Mammary epithelial cell (primary cell): Measurements from ENCODE around the gene HOXC6.

Source experiments
- EZH2 ChIP-seq: IDR thresholded peaks from 2 replicates; pipeline ENCODE4 v1.6.1; 2012; ENCODE audit warnings: low read length, inconsistent platforms, borderline replicate concordance
- TF ChIP-seq, protein P1 (sequence below), 2 donors: IDR thresholded peaks in 1 of 2; conservative IDR thresholded peaks in 1 of 2; 2 replicates each; pipeline ENCODE4 v1.5.1; 2011 to 2012; ENCODE audit warnings: inconsistent platforms in 2 of 2, low read length in 2 of 2, mild to moderate bottlenecking in 2 of 2, control low read depth in 1 of 2, low read depth in 1 of 2; ENCODE audit not compliant: insufficient read depth in 1 of 2; ENCODE audit errors: extremely low read depth in 1 of 2

GRCh38 chr12:54028314-54029201 is at the start of gene HOXC6:
- TF ChIP-seq, protein P1, sequence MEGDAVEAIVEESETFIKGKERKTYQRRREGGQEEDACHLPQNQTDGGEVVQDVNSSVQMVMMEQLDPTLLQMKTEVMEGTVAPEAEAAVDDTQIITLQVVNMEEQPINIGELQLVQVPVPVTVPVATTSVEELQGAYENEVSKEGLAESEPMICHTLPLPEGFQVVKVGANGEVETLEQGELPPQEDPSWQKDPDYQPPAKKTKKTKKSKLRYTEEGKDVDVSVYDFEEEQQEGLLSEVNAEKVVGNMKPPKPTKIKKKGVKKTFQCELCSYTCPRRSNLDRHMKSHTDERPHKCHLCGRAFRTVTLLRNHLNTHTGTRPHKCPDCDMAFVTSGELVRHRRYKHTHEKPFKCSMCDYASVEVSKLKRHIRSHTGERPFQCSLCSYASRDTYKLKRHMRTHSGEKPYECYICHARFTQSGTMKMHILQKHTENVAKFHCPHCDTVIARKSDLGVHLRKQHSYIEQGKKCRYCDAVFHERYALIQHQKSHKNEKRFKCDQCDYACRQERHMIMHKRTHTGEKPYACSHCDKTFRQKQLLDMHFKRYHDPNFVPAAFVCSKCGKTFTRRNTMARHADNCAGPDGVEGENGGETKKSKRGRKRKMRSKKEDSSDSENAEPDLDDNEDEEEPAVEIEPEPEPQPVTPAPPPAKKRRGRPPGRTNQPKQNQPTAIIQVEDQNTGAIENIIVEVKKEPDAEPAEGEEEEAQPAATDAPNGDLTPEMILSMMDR (conservative IDR thresholded peaks at IDR 0.05 in 1 of 2, IDR thresholded peaks at IDR 0.05 in 1 of 2; ENCODE audit: extremely low read depth in 1 of 2, insufficient read depth in 1 of 2, low read depth in 1 of 2, low read length in 2 of 2): no peak
- no peak for TF ChIP-seq EZH2
